Keratinocyte (primary cell): Measurements from ENCODE around the gene PGAP6.

ENCODE experiments used
- CTCF ChIP-seq, 3 experiments: IDR thresholded peaks in 1 of 3; conservative IDR thresholded peaks in 1 of 3; optimal IDR thresholded peaks in 1 of 3; 2 replicates in 2 of 3; 3 replicates in 1 of 3; pipeline versions ENCODE3 to v1.5.1; 2011; ENCODE audit warnings: low read length in 3 of 3, mild to moderate bottlenecking in 3 of 3, moderate library complexity in 2 of 3, control low read depth in 1 of 3, inconsistent platforms in 1 of 3; ENCODE audit not compliant: insufficient read depth in 2 of 3; ENCODE audit errors: extremely low read depth in 1 of 3
- EZH2 ChIP-seq: IDR thresholded peaks from one replicate; pipeline ENCODE4 v1.6.1; 2012; ENCODE audit warnings: inconsistent platforms, mild to moderate bottlenecking, low read length, moderate library complexity

GRCh38 chr16:377419-377951 is 4.3 kb downstream of the PGAP6 start:
- TF ChIP-seq CTCF (optimal IDR thresholded peaks at IDR 0.05 in 1 of 3, IDR thresholded peaks at IDR 0.05 in 1 of 3, conservative IDR thresholded peaks at IDR 0.05 in 1 of 3; ENCODE audit: extremely low read depth in 1 of 3, insufficient read depth in 2 of 3, low read length in 3 of 3) (no peak), EZH2 (no peak)
